GM12873 (cell line): Measurements from ENCODE around the gene PDXK.

ENCODE experiments used
- CTCF ChIP-seq: IDR thresholded peaks from 2 replicates; pipeline ENCODE4 v1.5.1; 2012; ENCODE audit warnings: low read depth, mild to moderate bottlenecking, moderate library complexity, low read length, control low read depth; ENCODE audit not compliant: insufficient read depth; ENCODE audit errors: missing control alignments

PDXK gene

GRCh38 chr21:43797925-43798715 lies 79.2 kb downstream of the PDXK start:
- no peak for TF ChIP-seq CTCF

GRCh38 chr21:43799301-43799840 lies 80.4 kb downstream of the PDXK start:
- TF ChIP-seq CTCF: no peak

- no peak for TF ChIP-seq CTCF
Measured at GRCh38 chr21:43800124-43800523, 81.2 kb downstream of the PDXK start.

GRCh38 chr21:43800566-43800965 lies 81.6 kb downstream of the PDXK start:
- no peak for TF ChIP-seq CTCF

- TF ChIP-seq CTCF: no peak
Measured at GRCh38 chr21:43801006-43801783, 82.3 kb downstream of the PDXK start.

GRCh38 chr21:43802713-43803313 lies 83.9 kb downstream of the PDXK start:
- TF ChIP-seq CTCF: no peak
